Measurements from ENCODE around the gene LGR5.
"Not testable (repeated sequence)": the region's sequence is repeated elsewhere in the genome, so short reads cannot be mapped to it uniquely, and the experiment has no call there.

Gene LGR5

DNA sequence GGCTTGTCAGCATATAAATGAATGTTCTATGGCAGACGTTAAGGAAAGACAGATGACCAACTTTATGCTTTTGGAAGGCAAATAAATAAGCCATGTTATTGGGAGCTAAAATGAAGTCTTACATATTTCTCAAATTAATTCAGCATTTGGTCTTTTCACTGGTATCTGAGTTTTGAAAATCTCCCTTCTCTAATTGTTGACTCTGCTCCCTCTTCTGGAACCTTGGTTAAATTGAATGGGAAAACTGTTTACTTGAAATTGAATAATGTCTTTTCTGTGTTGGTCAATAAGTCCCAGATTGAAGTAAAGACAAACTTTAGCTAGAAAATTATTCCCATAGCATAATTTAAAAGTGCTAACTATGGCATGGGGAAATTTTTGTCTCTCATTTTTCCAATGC is 38.7 kb downstream of the LGR5 start:
- no peak for DNase-seq

DNA sequence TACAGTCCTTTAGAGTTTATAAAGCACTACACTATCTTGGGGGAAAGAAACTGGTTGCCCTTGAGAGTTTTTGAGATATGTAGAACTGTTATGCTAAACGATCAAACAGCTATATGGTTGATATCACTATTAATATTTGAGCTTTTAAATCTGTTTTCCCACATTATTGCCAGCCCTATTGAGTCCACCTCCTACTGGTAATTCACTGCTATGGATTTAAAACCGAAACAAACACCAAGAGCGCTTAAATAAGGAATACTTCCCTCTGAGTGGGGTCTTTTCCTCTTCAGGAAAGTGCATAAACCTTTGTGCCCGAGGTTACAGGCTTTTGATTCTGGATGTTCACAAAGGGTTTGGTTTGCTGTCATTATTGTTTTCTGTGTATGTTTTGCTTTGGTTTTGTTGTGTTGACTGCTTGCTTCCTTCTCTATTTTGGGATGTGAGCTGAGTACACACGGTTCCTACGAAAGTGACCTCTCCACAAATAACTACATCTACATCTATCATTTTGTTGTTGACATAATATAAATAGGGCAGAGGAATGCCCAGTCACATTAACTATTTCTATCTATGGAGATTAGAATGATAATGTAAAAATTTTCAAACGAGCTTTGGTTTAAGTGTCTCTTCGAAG is 44.8 kb downstream of the LGR5 start:
- DNase-seq, result no peak

DNA sequence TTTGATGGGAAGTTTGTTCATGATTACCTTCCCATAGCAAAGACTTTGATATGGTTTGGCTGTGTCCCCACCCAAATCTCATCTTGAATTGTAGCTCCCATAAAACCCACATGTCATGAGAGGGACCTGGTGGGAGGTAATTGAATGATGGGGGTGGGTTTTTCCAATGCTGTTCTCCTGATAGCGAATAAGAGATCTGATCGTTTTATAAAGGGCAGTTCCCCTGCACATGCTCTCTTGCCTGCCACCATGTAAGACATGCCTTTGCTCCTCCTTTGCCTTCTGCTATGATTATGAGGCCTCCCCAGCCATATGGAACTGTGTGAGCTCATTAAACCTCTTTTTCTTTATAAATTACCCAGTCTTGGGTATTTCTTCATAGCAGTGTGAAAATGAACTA is 51.2 kb downstream of the LGR5 start:
- DNase-seq, result not testable (repeated sequence)

DNA sequence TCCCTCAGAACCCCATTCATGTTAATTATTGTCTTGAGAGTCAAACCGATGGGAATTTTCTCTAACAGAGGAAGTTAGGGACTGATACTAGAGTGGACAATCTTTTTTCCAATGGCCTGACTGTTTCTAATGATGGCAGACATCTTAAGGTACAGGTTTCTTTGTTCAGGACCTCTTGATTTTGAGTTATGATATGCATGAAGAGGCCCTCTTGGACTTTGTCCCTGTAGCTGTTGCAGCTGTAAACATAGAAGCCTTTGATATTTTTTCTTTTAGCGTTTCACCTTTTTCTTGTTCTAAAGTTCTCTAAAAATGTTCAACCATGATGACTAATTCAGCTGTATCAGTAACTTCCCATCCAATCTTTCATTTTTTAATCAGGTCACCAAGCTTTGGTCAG is 53.0 kb downstream of the LGR5 start:
- no peak for DNase-seq

DNA sequence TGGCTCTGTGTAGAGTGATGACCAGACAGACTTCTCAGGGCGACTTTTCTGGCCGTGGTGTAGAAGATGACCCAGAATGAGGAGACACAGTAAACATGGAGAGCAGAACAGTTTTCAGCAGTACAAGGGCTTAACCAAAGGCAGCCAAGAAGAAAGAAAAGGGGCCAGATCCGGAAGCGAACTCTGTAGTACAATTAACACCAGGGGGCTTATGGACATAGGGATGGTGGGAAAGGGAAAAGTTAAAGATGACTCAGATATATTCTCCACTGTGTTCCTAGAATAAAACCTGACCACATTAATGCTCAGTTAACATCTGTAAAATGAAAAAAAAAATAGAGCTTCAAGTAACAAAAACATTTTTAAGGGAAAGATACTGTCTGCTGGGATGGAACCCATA is 60.2 kb downstream of the LGR5 start:
- no peak for DNase-seq

DNA sequence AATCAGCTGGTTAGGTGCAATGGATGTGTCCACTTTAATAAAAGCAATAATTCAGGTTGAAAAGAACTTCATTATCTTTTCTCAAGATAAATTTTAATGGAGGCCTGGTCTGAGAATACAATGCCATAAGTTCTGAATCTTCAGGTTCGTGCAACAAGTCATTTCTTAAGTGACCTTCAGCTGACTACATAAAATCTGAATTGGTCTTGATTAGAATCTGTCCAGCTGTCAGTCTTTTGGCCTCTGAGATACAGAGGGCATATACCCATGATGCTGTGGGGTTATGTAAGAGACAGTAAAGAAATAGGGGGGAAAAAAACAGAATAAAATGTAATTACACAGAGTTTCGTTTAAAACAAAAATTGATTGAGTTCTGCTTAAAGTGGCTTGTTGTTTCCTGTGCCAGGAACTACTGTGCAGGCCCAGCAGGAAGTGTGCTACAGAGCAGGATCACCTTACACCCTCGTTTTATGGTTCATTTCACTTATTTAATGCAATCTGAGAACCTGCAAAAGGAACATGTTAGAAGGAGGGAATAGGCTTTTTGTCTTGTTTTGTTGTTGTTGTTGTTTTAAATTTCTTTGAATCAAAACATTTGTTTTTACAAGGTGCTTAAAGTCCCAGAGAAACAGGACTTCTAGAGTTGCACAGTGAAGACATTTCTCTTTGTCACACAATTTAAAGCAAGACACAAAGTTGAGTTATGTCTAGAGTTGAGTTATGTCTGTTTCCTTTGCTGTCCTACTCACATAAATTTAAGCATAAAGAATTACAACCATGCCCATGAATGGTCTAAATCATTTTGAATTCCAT is 64.2 kb downstream of the LGR5 start:
- no peak for DNase-seq

DNA sequence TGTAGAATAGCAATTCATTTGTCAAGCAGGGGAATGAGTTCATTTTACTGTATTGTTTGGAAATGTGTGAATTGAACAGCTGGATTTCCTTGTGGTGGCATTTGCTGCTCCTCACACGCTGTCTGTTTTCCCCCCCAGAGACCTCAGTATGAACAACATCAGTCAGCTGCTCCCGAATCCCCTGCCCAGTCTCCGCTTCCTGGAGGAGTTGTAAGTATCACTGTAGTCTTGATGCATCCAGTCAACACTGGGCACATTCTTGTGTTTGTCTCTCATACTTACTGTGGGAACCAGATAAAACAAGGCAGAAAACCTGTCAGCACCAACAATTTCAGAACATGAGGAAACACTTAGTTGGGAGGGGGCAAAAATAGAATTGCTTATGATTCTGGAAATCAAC is 64.9 kb downstream of the LGR5 start:
- no peak for DNase-seq

DNA sequence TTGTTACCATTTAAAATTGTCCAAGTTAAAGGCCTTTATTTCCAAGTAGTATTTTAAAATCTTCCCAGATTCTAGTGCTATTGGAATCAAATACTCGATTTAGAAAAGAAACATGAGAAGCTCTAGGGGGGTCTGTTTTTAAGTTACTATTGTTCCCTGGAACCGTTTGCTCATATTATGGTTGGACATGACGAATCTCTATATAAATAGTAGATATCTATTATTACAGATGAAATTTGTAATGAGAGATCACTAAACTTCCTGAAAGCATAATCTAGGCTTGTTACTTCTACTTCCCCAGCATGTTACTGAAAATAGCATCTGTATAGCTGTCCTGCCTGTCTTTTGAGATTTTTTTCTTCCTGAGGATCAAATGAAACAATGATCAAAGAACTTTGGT is 70.1 kb downstream of the LGR5 start:
- no peak for DNase-seq

DNA sequence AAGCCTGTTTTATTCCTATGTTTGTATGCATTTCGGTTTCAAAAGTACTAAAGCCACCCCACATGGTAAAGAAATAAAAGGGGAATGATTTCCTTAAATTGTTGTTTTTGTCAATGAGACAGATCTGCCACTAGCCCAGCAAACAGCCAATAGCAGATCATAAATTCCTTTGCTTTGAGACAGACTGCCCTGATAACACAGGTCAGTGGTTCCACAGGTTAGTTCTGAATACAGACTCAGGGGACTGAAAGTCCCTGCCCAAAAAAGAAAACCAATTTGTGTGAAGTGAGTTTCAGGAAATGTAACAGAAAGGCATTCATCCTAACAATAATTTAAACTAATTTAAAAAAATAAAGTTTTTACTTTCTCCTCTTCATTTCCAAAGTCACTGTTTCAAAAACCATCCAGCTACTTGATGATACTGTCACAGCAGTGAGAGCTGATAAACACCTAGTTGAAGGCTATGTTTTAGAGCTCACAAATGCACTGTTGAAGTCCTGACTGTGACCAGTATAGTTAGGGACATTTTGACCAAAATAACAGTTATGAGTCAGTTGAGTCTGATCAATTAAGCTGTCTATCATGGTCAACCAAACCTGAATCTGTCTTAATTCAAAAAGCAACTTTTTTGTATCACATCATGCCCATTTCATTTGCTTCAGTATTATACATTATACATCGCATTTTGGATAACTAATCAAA is 77.7 kb downstream of the LGR5 start:
- no peak for DNase-seq

DNA sequence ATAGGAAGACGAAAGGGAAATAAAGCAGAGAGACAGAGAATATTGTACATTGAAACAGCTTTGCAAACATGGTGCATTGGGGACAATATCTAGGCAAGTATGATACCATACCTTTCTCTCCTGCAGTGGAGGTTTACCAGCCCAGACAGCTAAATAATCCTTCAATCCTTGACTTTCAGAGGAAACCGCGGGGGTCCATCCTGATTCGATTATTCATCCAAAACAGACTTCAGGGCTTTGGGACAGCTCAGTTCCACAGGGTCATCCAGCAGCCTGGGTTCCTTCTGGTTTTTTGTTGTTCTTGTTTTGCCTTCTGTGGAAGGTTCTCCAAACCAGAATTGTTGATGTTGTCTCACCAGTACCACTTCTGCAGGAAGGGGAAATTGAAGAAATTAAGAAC is 81.5 kb downstream of the LGR5 start:
- no peak for DNase-seq

DNA sequence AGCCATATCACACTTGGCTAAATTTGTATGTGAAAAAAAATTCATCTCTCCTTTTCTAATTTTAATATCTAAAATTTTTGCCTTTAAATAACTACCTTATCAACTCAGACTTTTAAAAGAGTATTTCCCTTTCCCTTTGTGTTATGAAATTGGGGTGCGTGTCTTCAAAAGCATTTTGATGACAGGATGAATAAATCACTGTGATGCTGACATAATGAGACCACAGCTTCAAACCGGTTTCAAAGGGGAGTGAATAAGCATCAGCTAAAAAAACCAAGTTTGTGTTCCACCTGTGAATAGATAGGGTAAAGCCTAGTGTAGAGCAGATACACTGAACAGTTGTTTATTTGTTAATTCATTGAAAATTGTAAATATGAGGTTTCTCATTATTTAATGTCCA is 85.0 kb downstream of the LGR5 start:
- DNase-seq, result no peak

DNA sequence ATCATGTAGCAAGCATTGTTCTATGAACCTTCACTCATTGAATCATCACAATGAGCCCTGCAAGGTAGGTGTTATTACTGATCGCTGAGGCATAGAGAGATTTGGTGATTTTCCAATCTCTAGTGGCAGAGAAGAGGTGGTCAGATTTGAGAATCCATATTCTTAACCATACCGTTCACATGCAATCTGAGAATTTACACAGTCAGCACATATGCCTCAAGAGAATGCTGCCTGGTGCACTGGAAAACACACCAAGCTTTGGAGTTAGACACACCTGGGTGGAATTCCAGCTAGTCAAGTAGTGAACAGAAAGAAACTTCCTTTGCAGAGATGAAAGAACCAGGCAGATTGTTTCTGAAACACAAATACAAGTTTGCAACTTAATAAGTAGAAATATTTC is 94.1 kb downstream of the LGR5 start:
- no peak for DNase-seq

DNA sequence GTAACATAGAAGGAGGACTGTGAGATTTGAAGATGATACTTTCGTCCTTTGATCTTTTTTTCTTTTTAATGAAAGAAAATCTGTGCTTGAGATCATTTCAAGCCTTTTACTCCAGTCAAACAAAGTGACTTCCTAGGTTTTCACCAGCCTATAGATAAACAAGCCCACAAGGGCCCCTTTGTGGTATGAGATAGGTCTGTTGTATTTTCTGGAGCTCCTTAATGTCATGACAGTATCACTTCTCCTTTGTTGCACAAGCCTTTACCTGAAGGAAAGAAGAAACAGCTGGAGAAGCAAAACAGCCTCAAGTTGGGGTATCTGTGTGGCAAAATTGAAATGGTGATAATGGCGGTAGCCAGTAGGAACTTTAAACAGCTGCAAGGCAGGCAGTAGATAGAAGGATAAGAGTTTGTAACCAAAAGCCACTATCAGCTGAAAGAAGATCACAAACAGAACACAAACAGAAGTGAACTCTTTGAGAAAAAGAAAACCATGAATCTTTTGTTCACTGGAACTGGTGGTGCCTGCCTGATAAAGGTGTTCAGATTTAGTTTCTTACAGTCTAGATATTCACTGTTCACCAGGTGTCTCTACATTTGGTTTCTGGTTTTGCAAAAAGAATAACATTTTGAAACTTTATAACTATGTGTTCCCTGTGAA is 96.8 kb downstream of the LGR5 start:
- no peak for DNase-seq

DNA sequence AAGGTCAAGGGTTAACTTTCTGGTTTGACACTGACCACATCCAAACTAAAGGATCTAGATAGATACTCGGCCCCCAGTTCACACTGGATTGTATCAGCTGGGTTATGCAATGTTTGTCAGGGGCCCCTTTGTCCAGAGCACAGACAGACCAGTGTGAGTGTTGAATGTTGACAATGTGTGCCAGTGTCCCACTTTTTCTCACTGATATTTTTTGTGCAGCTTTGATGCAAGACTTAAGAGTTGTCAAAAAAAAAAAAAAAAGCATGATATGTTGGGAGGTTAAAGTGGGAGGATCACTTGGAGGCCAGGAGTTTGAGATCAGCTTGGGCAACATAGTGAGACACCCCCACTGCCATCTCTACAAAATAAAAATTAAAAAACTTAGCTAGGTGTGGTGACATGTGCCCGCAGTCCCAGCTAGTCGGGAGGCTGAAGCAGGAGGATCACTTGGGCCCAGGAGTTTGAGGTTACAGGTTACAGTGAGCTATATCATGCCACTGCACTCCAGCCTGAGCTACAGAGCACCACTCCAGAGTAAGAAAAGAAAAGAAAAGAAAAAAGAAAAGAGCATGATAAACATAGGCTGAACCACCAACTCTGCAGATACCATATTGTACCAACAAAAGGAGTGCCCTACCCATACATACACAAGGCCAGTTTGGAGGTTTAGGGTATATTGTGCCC is 97.5 kb downstream of the LGR5 start:
- no peak for DNase-seq

DNA sequence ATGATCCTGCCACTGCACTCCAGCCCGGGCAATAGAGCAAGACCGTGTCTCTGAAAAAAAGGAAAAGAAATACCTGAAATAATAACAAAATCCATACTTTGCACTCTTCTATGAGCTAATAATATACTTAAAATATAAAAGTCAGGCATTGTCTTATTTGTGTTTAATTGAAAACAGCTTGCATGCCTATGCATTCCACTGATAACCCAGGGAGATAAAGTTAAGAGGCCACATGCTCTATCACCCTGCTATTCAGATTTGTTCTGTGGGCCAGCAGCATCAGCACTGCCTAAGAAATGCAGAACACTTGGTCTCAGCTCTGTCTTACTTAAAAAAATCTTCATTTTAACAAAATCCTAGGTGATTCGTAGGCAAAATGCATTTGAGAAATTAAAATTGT is 99.2 kb downstream of the LGR5 start:
- no peak for DNase-seq

DNA sequence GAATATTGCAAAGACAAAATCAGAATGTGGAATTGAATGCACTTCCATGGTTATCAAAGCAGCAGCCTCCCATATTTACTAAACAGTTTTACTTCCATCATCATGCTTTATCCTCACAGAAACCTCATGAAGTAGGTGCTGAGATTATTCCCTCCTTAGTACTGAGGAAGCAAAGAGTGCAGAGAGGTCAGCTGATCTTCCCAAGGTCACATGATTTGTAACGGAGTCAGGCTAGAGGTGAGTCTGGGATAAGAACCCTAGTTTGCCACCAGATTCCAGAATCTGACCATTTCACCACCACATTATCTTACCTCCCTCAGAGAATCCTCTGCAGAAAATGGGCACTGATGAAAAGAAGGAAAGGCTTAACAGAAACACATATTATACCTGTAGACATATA is 102.0 kb downstream of the LGR5 start:
- DNase-seq, result no peak

DNA sequence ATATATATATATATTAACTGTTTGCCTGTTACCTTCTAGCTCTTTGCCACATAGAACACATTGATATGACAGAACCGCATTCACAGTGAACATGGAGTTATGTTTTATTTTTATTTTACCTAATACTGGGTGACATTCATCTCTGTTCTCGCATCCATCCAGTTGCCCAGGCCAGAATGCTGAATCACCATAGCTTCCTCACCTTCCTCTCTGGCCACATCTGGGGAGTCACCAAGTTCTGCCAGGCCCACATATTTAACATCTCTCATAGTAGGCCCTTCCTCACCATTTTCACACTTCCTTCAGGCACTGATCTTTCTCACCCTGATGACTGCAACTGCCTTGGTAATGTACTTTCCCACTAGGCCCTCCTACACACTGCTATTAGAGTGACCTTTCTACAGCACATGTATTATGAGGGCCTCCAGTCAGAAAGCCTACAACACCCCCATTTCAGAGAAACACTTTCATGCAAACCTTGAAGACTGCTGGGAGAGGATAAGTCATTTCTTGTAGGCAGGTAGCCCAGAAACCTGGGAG is 106.8 kb downstream of the LGR5 start:
- DNase-seq, result no peak

DNA sequence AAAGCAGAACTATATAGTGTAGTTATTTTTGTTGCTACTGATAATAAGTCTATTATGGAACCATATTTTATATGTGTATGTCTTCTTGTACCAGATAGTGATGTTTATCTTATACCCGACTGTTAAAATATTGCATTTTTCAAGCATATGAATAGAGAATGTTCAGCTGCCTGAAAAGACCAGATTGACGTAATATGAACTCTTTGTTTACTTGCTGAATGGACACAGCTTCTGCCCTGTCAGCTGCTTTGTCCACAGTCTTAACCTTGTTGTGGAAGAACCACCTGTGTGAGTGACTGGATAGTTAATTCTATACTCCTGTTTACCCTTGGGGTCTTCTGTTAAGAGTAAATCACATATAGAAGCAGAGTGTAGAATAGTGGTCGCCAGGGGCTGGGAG is 109.3 kb downstream of the LGR5 start:
- no peak for DNase-seq

DNA sequence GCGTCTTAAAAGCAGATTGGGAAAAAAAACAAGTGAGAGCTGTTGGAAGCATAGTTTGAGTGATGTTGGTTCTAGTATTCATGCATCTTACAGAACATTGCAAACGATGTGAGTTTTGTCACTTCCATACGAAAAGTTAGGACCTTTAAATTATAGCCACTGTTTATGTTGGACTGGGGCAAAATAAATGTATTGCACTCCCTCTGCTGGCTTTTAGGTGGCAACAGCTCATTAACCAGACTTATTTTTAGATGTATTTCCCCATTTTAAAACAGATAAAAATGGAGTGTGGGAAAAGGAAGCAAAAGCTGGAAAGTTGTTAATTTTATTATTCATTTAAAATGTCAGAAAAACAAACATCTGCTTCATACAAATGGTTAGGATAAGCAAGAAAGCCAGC is 111.9 kb downstream of the LGR5 start:
- no peak for DNase-seq

DNA sequence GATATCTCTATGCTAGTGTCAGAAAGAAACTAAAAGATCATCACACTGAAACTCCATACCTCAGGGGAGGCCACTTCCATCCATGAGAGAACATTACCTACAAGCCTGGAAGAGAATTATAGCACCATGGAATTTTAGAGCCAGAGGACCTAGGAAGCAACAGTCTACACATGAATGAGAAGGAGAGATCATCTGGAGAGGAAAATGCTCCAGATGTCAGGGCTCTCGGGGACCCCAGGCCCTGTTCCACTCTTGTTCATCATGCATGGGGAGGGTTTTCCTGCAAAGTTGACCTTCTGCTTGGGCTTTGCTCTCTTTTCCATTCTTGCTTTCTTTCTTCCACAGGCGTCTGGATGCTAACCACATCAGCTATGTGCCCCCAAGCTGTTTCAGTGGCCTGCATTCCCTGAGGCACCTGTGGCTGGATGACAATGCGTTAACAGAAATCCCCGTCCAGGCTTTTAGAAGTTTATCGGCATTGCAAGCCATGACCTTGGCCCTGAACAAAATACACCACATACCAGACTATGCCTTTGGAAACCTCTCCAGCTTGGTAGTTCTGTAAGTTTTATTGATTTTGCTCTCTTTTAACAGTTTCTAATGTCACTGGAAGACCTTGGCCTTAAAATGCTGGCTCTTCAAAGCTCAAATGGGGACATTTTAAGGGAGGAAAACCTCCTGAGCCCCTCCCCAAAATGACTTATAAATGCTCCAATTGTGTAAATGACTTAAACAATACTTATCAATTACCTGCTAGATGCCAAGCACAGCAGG is 113.3 kb downstream of the LGR5 start:
- no peak for DNase-seq

DNA sequence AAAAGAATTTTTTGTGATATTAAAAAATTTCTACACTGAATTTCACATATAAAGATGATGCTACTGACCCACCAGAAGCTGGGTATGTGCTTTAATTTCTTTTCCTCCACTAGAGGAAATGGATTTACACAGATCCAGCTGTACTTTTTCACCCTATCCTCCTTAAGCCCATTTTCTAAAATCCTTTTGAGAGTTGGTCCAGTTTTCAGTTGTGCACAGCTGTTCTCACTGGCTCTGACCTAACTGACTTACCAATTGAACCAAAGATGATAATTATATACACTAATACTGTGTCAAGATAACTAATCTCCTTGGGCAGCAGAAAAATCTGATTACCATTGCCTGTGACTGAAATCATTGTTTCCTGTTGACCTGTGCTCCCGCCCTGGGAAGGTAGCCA is 115.6 kb downstream of the LGR5 start:
- no peak for DNase-seq

DNA sequence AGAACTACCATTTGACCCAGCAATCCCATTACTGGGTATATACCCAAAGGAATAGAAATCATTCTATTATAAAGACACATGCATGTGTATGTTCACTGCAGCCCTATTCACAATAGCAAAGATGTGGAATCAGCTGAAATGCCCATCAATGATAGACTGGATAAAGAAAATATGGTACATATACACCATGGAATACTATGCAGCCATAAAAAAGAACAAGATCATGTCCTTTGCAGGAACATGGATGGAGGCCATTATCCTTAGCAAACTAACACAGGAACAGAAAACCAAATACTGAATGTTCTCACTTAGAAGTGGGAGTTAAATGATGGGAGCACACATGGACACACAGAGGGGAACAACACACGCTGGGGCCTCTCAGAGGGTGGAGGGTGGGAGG is 116.2 kb downstream of the LGR5 start:
- not testable (repeated sequence) for DNase-seq
